OCI-LY7 (cell line): ENCODE results near the gene IER5.

Experiments used
- CTCF ChIP-seq: fragments of 200-600 bp; sonication (generic); conservative IDR thresholded peaks from 2 replicates; pipeline ENCODE4 v1.5.1; 2014; ENCODE audit warnings: mild to moderate bottlenecking, antibody characterized with exemption, low read length, moderate library complexity, mixed read lengths
- EZH2phosphoT487 ChIP-seq: fragments of 200-600 bp; sonication (generic); IDR thresholded peaks from 2 replicates; pipeline ENCODE4 v1.6.1; 2018; ENCODE audit warnings: low read depth, borderline replicate concordance, mild to moderate bottlenecking, mixed run types, antibody characterized with exemption, low read length, moderate library complexity, mixed read lengths

DNA sequence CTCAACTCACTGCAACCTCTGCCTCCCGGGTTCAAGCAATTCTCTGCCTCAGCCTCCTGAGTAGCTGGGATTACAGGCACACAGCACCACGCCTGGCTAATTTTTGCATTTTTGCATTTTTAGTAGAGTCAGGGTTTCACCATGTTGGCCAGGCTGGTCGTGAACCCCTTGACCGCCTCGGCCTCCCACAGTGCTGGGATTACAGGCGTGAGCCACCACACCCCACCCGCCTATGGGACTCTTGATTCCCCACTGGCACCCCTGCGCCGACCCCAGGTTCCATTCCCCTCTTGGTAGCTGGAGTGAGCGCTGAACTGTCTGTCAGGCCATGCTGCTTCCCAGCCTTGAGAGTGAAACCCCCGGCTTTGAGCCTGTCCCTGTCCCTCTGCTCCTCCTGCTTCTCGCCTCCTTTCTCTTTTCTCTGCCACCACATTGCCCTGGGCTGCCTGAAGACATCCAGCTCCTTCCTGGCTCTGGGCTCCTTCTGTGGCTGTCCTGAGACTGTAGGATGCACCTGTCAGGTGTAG lies 48.8 kb downstream of the IER5 start:
- TF ChIP-seq CTCF, result no peak
- TF ChIP-seq EZH2phosphoT487, result no peak
